ENCODE data around the gene UROC1.
A peak's percentile ranks its signal among the peaks of the same experiment; 100 is the strongest.

Gene UROC1

GRCh38 chr3:126529585-126530170, 12.1 kb upstream of the UROC1 start:
- DNase-seq = no peak

DNA sequence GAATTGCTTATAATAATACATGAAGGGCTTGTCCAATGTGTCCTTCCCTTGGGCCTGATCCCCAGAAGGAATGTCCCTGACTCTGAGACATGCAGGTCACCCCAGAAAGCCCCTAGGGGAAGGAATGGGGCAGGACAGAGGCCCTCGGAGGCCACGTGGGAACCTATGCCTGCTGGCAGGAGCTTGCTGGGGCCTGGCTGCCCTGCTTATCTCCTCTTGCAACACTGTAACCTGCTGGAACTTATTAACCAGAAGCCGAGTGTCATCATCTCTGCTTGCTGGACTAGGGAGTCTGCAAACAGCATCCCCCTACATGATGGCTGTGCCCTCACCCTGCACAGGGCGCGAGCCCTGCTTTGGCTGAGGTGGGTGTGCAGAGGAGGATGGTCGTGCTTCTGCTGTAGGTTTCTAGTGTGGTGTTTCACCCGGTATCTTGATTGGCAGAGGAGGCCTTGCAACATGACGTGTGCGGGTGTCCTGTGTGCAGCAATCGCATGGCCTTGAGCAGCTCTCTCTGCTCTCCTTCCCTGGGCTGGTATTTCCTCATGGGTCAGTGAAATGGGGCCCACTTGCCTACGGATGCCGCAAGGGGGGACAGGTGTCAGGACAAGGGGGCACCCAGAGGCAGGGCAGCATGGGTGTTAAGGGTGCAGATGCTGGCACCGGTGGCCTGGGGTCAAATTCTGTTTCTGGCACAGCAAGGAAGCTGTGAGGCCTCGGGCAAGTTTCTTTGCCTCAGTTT, 11.4 kb upstream of the UROC1 start:
- DNase-seq = no peak

- no peak for DNase-seq
Measured at GRCh38 chr3:126528419-126528799, 10.8 kb upstream of the UROC1 start.

DNA sequence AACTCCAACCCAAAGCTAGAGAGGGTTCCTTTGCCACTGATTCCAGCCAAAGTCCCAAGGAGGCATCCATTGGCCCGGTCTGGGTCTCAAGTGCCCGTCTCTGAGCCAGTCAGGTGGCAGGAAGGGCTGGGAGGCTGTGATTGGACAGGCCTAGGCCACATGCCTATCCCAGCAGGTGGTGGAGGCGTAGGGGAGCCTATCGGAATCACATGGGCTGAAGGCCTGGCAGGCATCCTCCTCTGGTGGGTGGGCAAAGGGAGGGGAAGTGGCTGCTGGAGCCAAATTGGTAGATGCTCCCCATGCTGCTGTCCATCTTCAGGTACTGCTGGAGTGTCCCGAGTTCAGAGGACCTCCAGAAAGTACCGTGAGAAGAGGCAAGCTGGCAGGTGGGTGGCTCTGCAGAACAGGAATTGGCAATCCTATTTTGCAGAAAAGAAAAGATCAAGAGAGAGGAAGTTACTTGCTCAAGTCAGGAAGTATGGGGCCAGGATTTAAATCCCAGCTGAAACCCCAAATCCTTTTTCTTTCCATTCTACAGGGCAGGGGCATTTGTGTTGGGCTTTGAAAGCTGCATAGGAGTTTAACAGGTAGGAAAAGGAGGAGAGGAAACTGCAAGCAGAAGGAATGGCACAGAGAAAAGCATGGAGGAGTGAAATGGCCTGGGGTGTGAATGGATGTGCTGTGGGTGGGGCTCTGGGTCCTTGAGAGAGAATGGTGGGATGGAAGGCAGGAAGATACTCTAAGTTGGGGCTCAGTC, 10.1 kb upstream of the UROC1 start:
- DNase-seq = no peak

- no peak for DNase-seq
Measured at GRCh38 chr3:126527006-126527405, 9.4 kb upstream of the UROC1 start.

DNA sequence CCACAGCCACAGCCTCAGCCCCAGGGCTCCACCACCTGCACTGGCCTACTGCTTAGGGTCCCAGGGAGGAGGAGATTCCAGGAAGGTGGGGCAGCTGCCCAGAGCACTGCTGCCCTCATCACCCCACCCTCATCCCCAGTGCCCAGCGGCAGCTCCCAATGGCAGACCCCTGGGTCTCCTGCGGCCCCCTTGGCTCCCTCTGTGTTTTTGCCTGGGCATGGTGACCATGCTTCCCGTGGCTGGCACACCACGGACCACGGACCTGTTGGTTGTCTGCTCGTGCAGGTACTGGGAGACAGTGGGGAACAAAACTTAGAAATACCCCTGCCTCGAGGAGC, 9.1 kb upstream of the UROC1 start:
- DNase-seq = no peak

DNA sequence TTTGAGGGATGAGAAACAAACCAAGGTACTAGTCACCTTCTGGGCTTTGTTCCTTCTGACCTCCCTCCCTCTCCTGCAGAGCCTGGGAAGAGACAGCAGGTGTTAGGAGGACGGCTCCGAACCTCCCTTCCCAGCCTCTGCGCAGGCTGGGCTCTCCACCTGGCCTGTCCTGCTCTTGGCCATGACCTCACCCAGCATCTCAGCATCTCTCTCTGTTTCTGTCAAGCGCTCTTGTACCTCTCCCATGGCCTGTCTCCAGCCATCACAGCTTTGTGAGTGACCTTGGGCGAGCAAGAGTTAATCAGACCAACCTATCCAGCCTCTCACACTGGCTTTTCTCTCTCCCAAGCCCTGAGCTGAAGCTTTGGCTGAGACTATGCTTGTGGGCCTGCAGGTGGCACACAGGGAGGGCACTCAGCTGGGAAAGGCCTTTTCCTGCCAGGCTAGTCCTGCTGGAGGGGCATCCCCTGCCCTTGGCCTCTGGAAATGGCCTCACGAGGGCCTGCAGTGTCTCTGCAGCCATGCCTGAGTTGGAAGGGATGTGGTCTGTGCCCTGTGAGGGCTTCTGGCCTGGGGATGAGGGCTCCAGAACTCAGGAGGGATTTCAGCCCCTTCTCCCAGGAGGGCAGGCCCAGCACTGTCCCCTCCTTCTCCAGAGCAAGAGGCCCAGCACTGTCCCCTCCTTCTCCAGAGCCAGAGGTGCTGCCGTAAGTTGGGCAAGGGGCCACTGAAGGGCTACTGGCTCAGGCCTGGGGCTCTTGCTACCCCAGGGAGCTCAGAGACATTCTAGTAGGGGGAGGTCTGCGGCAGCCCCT, 8.5 kb upstream of the UROC1 start:
- DNase-seq = no peak

GRCh38 chr3:126525091-126525852, 7.7 kb upstream of the UROC1 start:
- DNase-seq = no peak

- DNase-seq = no peak
Measured at GRCh38 chr3:126524429-126524988, 6.9 kb upstream of the UROC1 start.

DNA sequence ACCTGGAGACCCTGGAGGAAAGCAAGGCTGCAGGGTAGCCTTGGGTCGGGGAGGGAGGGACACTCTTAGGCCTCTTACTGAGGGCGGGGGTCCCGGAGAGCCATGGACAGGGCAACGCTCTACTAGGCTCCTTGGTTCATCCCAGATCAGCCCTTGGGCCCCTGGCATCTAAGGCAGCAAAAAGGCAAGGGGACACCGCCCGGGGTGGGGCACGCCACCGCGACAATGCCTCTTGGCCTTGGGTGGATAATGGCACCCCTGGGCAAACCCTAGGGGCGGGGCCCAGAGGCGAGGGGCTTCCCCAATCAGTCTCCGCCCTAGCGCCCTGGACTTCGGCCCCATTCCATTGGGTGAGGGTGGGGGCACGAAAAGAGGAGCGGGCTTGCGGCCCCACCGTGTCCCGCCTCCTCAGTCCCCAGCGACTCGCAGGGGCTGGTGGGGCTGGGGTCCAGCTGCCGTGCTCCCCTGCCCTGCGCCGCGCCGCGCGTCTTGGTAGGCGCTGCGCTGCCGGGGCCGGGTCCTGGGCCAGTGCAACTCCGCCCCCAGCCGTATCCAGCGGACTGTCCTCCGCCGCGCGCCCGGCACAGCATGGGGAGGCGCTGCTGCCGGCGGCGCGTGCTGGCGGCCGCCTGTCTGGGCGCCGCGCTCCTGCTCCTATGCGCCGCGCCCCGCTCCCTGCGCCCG, 6.3 kb upstream of the UROC1 start, which contains the start of gene CHST13:
CHST13 (plus strand) TSS at position 411 of the 684 bp plus-strand sequence; CDS start at position 589, 178 bp downstream.
- no peak for DNase-seq

GRCh38 chr3:126522363-126522788, 4.8 kb upstream of the UROC1 start:
- peak; percentile 54 for DNase-seq

DNA sequence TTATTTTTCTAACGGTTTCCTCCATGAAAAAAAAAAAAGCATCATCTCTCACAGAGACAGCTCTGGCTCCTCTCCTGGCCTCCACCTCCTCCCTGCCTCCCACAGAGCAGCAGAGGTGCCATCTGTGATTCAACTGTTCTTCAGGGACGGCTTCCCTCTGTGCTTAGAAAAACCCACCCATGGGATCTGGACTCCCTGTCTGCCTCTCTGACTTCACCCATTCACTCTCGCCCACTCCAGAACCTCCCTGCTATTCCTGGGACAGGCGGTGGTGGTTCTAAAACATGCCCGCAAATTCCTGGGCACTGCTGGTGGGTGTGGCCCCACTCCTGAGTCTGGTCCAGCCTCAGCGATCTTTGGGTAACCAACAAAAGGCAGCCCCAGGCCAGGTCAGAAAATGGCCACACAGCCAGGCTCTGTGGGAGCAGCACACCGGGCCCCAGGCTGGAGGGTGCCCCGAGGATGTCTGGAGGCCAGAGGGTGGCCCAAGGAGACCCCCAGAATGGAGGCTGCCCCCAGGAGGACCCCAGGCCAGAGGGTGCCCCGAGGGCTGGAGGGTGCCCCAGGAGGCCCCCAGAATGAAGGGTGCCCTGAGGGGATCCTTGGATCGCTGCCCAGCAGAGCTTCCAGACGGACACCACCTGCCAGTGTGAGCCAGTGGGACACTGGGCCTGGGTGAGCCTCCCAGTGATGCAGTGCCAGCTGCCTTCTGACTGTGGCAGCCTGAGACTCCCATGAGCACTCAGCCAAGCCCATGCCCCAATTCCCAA, 3.7 kb upstream of the UROC1 start:
- no peak for DNase-seq

DNA sequence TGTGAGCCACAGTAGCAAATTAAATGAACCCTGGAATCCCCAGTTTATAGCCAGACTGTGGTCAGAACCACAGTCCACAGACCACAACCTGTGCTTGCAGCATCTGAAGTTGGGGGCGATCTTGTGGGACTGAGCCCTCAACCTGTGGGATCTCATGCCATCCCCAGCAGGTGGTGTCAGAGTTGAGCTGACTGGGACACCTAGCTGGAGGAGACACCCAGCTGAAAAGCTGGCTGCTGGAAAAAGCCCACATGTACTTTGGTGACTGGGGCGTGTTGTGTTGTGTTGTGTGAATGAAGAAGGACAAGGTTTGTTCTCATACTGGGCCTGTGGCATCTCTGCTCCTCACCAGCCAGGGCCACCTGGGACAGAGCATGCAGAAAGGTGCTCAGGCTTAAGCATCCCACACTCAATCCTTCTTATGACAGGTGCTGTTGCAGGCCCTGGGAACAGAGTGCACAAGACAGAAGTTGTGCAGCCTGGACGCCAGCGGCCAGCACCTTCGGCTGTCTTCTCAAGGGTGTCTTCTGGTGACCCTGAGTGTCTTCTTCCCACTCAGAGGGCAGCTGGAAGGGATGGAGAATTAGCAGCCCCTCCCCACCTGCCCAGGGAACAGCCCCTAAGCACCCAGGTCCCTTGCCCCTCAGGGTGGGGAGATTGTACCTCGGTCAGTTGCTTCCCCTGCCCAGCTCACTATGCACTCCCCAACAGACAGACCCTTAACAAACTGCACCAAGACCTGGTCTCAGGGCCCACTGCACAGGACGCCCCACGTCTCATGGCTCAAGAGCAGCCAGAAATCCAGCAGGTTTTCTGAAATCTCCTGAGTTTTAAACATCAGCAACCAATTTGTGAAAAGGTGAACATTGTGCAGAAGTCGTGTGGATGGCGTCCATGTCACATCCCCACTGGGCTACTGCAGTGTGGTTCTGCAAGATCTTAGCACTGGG, 2.2 kb upstream of the UROC1 start:
- DNase-seq = no peak

DNA sequence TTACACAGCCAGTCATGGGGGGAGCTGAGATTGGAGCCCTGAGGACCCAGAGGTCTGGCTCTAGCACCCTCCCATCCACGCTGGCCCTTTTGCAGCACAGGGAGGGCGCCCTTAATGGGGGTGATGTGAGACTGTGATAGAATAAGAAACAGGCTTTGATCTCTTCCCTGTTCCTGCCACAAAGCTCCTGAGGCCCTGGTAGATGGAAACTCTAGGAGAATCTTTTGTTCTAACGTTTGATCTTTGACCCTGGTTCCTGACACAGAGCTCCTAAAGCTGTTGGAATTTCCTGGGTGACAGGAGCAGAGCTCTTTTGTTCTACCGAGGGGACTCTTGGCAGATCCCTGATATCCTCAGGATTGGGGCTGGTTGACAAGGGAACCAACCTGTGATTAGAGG, 1.2 kb upstream of the UROC1 start:
- no peak for DNase-seq

- no peak for DNase-seq
Measured at GRCh38 chr3:126517986-126518778, 609 bp upstream of the UROC1 start.

GRCh38 chr3:126516936-126517290, 660 bp downstream of the UROC1 start:
- DNase-seq = no peak

DNA sequence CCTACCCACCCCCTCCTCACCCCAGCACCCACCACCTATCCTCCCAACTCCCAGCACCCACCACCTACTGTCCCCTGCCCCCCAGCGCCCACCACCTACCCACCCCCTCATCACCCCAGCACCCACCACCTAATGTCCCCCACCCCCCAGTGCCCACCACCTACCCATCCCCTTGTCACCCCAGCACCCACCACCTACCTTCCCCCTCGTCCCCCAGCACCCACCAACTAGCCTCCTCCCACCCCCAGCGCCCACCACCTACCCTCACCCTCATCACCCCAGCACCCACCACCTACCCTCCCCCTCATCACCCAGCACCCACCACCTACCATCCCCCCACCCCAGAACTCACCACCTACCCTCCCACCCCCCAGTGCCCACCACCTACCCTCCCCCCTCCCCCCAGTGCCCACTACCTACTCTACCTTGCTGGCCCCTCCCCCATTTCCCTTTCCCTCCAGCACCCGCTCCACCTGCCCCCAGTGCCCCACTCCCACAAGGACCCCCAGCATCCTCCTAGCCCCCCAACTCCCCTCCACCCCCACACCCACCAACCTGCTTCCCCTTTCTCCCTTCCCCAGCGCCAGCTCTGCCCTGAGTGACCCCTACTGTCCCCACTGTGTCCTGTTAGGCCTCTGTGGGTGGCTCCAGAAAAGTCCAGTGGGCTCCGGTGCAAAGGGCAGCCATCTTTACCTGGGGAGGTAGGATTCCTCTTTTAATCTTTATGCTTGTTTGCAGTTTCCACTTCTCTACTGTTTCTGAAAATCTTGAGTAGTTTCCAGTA, 1.2 kb downstream of the UROC1 start:
- DNase-seq = no peak

All from CD4-positive, alpha-beta T cell treated with Interleukin-17A for 4 hours (primary cell).